Measurements from ENCODE around the gene EXOC6B. TPM values are rescaled to one million over a fixed set of nuclear protein-coding genes. Genes with fewer than 3 reads are reported as not detected.

EXOC6B gene
- total and polyA plus RNA-seq, 8 donors, result 22.1 to 30.8 (median 25.9) TPM

- no peak overlapping the region for H3K4me3 ChIP-seq
- H3K27me3 ChIP-seq, result peaks cover 0 to 16% of the 10 kb centered on the region in 2 donors
- H3K36me3 ChIP-seq, result no peaks in the 10 kb centered on the region
- no peaks in the 10 kb centered on the region for H3K4me1 ChIP-seq
- DNase-seq (peak in 2 of 4 donors; percentile 23 to 74), ATAC-seq (no peak)
- intact Hi-C loops (cut with DNase I), result no loop called here
- no peak overlapping the region for H3K27ac ChIP-seq
- TF ChIP-seq, protein P1, sequence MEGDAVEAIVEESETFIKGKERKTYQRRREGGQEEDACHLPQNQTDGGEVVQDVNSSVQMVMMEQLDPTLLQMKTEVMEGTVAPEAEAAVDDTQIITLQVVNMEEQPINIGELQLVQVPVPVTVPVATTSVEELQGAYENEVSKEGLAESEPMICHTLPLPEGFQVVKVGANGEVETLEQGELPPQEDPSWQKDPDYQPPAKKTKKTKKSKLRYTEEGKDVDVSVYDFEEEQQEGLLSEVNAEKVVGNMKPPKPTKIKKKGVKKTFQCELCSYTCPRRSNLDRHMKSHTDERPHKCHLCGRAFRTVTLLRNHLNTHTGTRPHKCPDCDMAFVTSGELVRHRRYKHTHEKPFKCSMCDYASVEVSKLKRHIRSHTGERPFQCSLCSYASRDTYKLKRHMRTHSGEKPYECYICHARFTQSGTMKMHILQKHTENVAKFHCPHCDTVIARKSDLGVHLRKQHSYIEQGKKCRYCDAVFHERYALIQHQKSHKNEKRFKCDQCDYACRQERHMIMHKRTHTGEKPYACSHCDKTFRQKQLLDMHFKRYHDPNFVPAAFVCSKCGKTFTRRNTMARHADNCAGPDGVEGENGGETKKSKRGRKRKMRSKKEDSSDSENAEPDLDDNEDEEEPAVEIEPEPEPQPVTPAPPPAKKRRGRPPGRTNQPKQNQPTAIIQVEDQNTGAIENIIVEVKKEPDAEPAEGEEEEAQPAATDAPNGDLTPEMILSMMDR (IDR thresholded peaks at IDR 0.05), result no peak
- H3K9me3 ChIP-seq, result no peaks in the 10 kb centered on the region
Measured at GRCh38 chr2:72131371-72131891, 694.4 kb downstream of the EXOC6B start.

- H3K27ac ChIP-seq, result no peak overlapping the region
- peak in 2 of 4 donors; percentile 25 to 71 for DNase-seq
- no peaks in the 10 kb centered on the region for H3K4me1 ChIP-seq
- H3K4me3 ChIP-seq, result no peak overlapping the region
- intact Hi-C loops (cut with DNase I), result no loop called here
- H3K9me3 ChIP-seq, result no peaks in the 10 kb centered on the region
- H3K36me3 ChIP-seq, result no peaks in the 10 kb centered on the region
- ATAC-seq, result no peak
- H3K27me3 ChIP-seq, result peaks cover 0 to 16% of the 10 kb centered on the region in 2 donors
- TF ChIP-seq, protein P1 (IDR thresholded peaks at IDR 0.05), result no peak
Measured at GRCh38 chr2:72130659-72131360, 695.0 kb downstream of the EXOC6B start.

GRCh38 chr2:72129681-72130340 is 696.0 kb downstream of the EXOC6B start:
- no peaks in the 10 kb centered on the region for H3K36me3 ChIP-seq
- H3K9me3 ChIP-seq, result no peaks in the 10 kb centered on the region
- H3K27ac ChIP-seq, result no peak overlapping the region
- peaks cover 0 to 16% of the 10 kb centered on the region in 2 donors for H3K27me3 ChIP-seq
- no peak for ATAC-seq
- TF ChIP-seq, protein P1 (IDR thresholded peaks at IDR 0.05), result no peak
- intact Hi-C loops (cut with DNase I), result no loop called here
- DNase-seq, result peak in 1 of 4 donors; percentile 17
- no peaks in the 10 kb centered on the region for H3K4me1 ChIP-seq
- H3K4me3 ChIP-seq, result no peak overlapping the region

DNA sequence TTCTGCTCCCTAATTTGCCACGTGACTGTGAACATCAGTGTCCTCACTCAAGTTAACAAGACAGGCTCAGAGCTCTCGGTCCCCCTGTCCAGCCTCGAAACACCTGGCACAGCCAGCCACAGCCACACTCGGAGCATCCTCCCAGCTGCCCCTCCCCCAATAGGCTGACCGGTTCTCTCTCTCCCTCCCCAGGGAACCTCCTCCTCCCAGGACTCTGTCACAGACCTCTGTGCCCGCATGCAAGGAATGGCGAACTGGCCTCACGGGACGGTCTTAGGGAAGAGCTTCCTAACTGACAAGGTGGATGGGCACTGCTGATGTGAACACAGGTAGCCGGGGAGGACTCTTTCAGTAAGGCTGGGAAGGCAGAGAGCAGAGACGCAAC is 697.0 kb downstream of the EXOC6B start:
- intact Hi-C loops (cut with DNase I), result no loop called here
- no peak overlapping the region for H3K4me3 ChIP-seq
- H3K27ac ChIP-seq, result no peak overlapping the region
- no peaks in the 10 kb centered on the region for H3K4me1 ChIP-seq
- H3K36me3 ChIP-seq, result no peaks in the 10 kb centered on the region
- H3K27me3 ChIP-seq, result peaks cover 0 to 19% of the 10 kb centered on the region in 2 donors
- TF ChIP-seq, protein P1 (IDR thresholded peaks at IDR 0.05), result no peak
- no peak for ATAC-seq
- DNase-seq, result peak in 1 of 4 donors; percentile 34
- H3K9me3 ChIP-seq, result no peaks in the 10 kb centered on the region
